Measurements from ENCODE around the gene LINGO1.

The LINGO1 gene

GRCh38 chr15:77667338-77668234, 34.9 kb upstream of the LINGO1 start:
- Histone ChIP-seq H3K27me3 (ENCODE audit: control insufficient read depth, insufficient read depth, low read length) (no peaks in the 10 kb centered on the region), H3K9ac (ENCODE audit: low read length) (no peak overlapping the region), H3K36me3 (ENCODE audit: control insufficient read depth, low read depth, low read length) (no peaks in the 10 kb centered on the region), H3K4me1 (ENCODE audit: control insufficient read depth, low read depth, low read length) (peaks cover 9% of the 10 kb centered on the region), H3K9me3 (ENCODE audit: control insufficient read depth, low read depth, low read length) (no peaks in the 10 kb centered on the region), H3K27ac (ENCODE audit: low read length) (no peak overlapping the region), H3K4me3 (ENCODE audit: low read length) (no peak overlapping the region)

DNA sequence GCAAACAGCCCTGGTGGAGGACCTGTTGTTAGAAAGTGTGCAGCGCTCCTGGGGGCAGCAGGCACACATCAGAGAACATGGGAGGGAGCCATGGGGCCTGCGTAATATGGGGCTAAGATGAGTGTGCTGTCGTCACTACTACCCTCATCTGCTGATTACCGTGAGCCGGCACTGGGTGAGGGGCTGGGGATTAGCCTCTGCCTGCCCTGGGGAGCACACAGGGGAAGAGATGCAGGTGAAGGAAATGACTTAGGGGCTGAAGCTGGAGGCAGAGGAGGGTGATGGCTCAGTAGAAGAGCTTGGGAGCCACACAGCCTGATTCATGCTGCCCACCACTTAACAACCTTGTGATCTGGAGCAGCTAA, 33.6 kb upstream of the LINGO1 start:
- no peaks in the 10 kb centered on the region for H3K36me3 ChIP-seq (ENCODE audit: control insufficient read depth, low read depth, low read length)
- H3K9ac ChIP-seq (ENCODE audit: low read length) = no peak overlapping the region
- H3K4me1 ChIP-seq (ENCODE audit: control insufficient read depth, low read depth, low read length) = peaks cover 9% of the 10 kb centered on the region
- no peak overlapping the region for H3K4me3 ChIP-seq (ENCODE audit: low read length)
- H3K9me3 ChIP-seq (ENCODE audit: control insufficient read depth, low read depth, low read length) = no peaks in the 10 kb centered on the region
- no peak overlapping the region for H3K27ac ChIP-seq (ENCODE audit: low read length)
- H3K27me3 ChIP-seq (ENCODE audit: control insufficient read depth, insufficient read depth, low read length) = no peaks in the 10 kb centered on the region

- Histone ChIP-seq H3K27me3 (ENCODE audit: control insufficient read depth, insufficient read depth, low read length) (no peaks in the 10 kb centered on the region), H3K4me1 (ENCODE audit: control insufficient read depth, low read depth, low read length) (peaks cover 9% of the 10 kb centered on the region), H3K36me3 (ENCODE audit: control insufficient read depth, low read depth, low read length) (no peaks in the 10 kb centered on the region), H3K27ac (ENCODE audit: low read length) (no peak overlapping the region), H3K9me3 (ENCODE audit: control insufficient read depth, low read depth, low read length) (no peaks in the 10 kb centered on the region), H3K4me3 (ENCODE audit: low read length) (no peak overlapping the region), H3K9ac (ENCODE audit: low read length) (no peak overlapping the region)
These were observed 33.0 kb upstream of the LINGO1 start for GRCh38 chr15:77665530-77666295.

GRCh38 chr15:77664428-77664827, 31.7 kb upstream of the LINGO1 start:
- Histone ChIP-seq H3K9ac (ENCODE audit: low read length) (no peak overlapping the region), H3K4me3 (ENCODE audit: low read length) (no peak overlapping the region), H3K4me1 (ENCODE audit: control insufficient read depth, low read depth, low read length) (peaks cover 9% of the 10 kb centered on the region), H3K36me3 (ENCODE audit: control insufficient read depth, low read depth, low read length) (no peaks in the 10 kb centered on the region), H3K27me3 (ENCODE audit: control insufficient read depth, insufficient read depth, low read length) (no peaks in the 10 kb centered on the region), H3K27ac (ENCODE audit: low read length) (no peak overlapping the region), H3K9me3 (ENCODE audit: control insufficient read depth, low read depth, low read length) (no peaks in the 10 kb centered on the region)

DNA sequence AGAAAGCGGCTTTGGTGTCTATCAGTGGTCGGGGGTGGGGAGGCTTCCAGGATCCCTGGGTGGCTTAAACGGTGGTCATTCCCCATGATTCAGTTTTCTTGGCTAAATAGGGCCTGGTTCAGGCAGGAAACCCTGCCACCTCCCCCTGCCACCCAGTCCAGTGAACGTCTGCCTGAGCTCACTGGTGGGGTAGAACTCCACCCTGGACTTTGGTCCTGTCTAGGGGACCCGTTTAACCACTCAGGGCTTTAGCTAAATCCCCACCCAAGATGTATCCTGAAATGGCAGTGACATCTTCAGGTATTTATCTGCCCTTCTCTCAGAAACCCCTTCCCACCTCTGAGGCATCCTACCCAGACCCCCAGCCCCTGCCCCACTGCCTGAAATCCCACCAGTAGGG, 30.5 kb upstream of the LINGO1 start:
- Histone ChIP-seq H3K9me3 (ENCODE audit: control insufficient read depth, low read depth, low read length) (no peaks in the 10 kb centered on the region), H3K9ac (ENCODE audit: low read length) (no peak overlapping the region), H3K4me1 (ENCODE audit: control insufficient read depth, low read depth, low read length) (peaks cover 9% of the 10 kb centered on the region), H3K4me3 (ENCODE audit: low read length) (no peak overlapping the region), H3K27ac (ENCODE audit: low read length) (no peak overlapping the region), H3K27me3 (ENCODE audit: control insufficient read depth, insufficient read depth, low read length) (no peaks in the 10 kb centered on the region), H3K36me3 (ENCODE audit: control insufficient read depth, low read depth, low read length) (no peaks in the 10 kb centered on the region)

- H3K27me3 ChIP-seq (ENCODE audit: control insufficient read depth, insufficient read depth, low read length) = no peaks in the 10 kb centered on the region
These were observed 26.9 kb upstream of the LINGO1 start for GRCh38 chr15:77659350-77660321.

DNA sequence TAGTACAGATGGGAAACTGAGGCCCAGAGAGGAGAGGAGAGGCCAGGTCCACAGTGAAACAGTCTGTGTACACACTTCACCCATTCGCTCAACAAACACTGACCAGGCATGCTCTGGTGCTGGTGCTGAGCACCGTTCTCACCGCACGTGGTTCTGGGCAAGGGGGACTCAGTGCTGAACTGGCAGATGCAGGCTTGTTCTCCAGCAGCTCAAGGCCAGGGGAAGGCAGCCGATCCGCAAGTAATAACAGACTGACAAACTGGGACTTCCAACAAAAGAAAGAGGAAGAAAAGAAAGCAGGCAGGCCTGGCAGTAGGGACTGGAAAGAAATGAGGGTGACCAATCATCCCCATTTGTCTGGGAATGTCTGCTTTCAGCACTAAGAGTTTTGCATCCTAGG, 25.6 kb upstream of the LINGO1 start:
- no peak overlapping the region for H3K27ac ChIP-seq (ENCODE audit: low read length)
- H3K27me3 ChIP-seq (ENCODE audit: control insufficient read depth, insufficient read depth, low read length) = no peaks in the 10 kb centered on the region
- peaks cover 3% of the 10 kb centered on the region for H3K4me1 ChIP-seq (ENCODE audit: control insufficient read depth, low read depth, low read length)
- no peak overlapping the region for H3K4me3 ChIP-seq (ENCODE audit: low read length)
- H3K9me3 ChIP-seq (ENCODE audit: control insufficient read depth, low read depth, low read length) = no peaks in the 10 kb centered on the region
- H3K36me3 ChIP-seq (ENCODE audit: control insufficient read depth, low read depth, low read length) = no peaks in the 10 kb centered on the region
- H3K9ac ChIP-seq (ENCODE audit: low read length) = no peak overlapping the region

More at GRCh38 chr15:77659350-77660321, 26.9 kb upstream of the LINGO1 start:
- Histone ChIP-seq H3K9me3 (ENCODE audit: control insufficient read depth, low read depth, low read length) (no peaks in the 10 kb centered on the region), H3K4me1 (ENCODE audit: control insufficient read depth, low read depth, low read length) (peaks cover 9% of the 10 kb centered on the region), H3K36me3 (ENCODE audit: control insufficient read depth, low read depth, low read length) (no peaks in the 10 kb centered on the region), H3K9ac (ENCODE audit: low read length) (no peak overlapping the region), H3K4me3 (ENCODE audit: low read length) (no peak overlapping the region), H3K27ac (ENCODE audit: low read length) (no peak overlapping the region)

DNA sequence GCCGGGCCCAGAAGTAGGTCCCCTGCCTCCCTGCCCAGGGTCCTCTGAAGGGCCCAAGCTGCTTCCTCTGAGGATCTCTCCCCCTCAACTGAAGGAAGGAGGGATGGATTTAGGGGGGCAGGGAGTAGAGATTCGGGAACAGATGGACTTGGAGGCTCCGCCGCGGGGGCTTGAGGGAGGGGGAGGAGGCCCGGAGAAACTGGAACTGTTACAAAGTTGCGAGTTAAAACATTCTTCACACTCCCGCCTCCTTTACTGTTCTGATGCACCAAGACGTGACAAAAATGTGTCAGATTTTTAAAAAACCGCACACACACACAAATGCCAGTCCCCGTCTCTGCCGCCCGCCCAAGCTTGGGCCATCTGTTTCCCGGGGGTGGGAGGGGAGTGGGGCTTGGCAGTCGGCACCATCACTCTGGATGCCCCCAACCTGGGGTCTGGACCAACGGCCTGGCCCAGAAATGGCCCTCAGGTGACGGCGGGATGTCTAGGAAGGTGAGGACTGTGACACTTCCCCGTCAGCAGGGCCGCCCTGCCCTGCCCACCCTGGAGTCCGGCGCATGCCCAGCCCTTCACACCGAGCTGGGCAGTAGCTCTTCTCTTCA, 25.0 kb upstream of the LINGO1 start:
- H3K9me3 ChIP-seq (ENCODE audit: control insufficient read depth, low read depth, low read length) = no peaks in the 10 kb centered on the region
- no peak overlapping the region for H3K4me3 ChIP-seq (ENCODE audit: low read length)
- no peaks in the 10 kb centered on the region for H3K36me3 ChIP-seq (ENCODE audit: control insufficient read depth, low read depth, low read length)
- no peaks in the 10 kb centered on the region for H3K4me1 ChIP-seq (ENCODE audit: control insufficient read depth, low read depth, low read length)
- H3K27ac ChIP-seq (ENCODE audit: low read length) = no peak overlapping the region
- H3K27me3 ChIP-seq (ENCODE audit: control insufficient read depth, insufficient read depth, low read length) = no peaks in the 10 kb centered on the region
- no peak overlapping the region for H3K9ac ChIP-seq (ENCODE audit: low read length)

- Histone ChIP-seq H3K4me3 (ENCODE audit: low read length) (no peak overlapping the region), H3K9ac (ENCODE audit: low read length) (no peak overlapping the region), H3K4me1 (ENCODE audit: control insufficient read depth, low read depth, low read length) (no peaks in the 10 kb centered on the region), H3K36me3 (ENCODE audit: control insufficient read depth, low read depth, low read length) (no peaks in the 10 kb centered on the region), H3K27me3 (ENCODE audit: control insufficient read depth, insufficient read depth, low read length) (no peaks in the 10 kb centered on the region), H3K9me3 (ENCODE audit: control insufficient read depth, low read depth, low read length) (no peaks in the 10 kb centered on the region), H3K27ac (ENCODE audit: low read length) (no peak overlapping the region)
These were observed 23.6 kb upstream of the LINGO1 start for GRCh38 chr15:77656294-77656693.

GRCh38 chr15:77654975-77655374, 22.3 kb upstream of the LINGO1 start:
- Histone ChIP-seq H3K36me3 (ENCODE audit: control insufficient read depth, low read depth, low read length) (no peaks in the 10 kb centered on the region), H3K27me3 (ENCODE audit: control insufficient read depth, insufficient read depth, low read length) (no peaks in the 10 kb centered on the region), H3K4me3 (ENCODE audit: low read length) (no peak overlapping the region), H3K4me1 (ENCODE audit: control insufficient read depth, low read depth, low read length) (peaks cover 6% of the 10 kb centered on the region), H3K9ac (ENCODE audit: low read length) (no peak overlapping the region), H3K27ac (ENCODE audit: low read length) (no peak overlapping the region), H3K9me3 (ENCODE audit: control insufficient read depth, low read depth, low read length) (no peaks in the 10 kb centered on the region)
